HFF-Myc (cell line): ENCODE results near the gene MPP7.

Experiments used
- DNase-seq: peaks from one replicate; pipeline ENCODE4 v3.0.0-alpha.2; 2011; ENCODE audit warnings: low read depth; ENCODE audit errors: extremely low read depth
- H3K4me3 ChIP-seq: replicated peaks from 2 replicates; pipeline ENCODE4 v1.5.1; 2011; ENCODE audit warnings: low read depth, mild to moderate bottlenecking, control low read depth, low read length
- CTCF ChIP-seq: IDR thresholded peaks from 2 replicates; pipeline ENCODE4 v1.5.1; 2012; ENCODE audit warnings: mild to moderate bottlenecking, low read depth, low read length, control low read depth; ENCODE audit errors: missing control alignments

MPP7 gene

DNA sequence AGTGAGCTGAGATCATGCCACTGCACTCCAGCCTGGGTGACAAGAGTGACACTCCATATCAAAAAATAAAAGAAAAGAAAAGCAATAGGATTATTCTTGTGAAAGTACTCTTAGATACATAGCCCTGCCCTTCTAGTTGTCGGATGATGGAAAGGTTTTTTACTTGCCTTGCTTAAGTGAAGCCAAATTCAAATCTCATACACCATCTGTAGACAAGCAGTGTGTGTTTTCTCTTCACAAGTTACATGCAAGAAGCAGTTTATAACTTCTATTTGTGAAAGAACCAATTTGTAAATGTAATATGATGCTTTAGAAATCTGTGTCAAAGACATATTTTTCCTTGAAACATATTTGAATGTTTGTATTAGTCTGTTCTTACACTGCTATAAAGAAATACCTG is 15.8 kb upstream of the MPP7 start:
- H3K4me3 ChIP-seq, result no peak overlapping the region
- no peak for DNase-seq
- no peak for TF ChIP-seq CTCF

GRCh38 chr10:28317760-28318159 is 14.9 kb upstream of the MPP7 start:
- no peak overlapping the region for H3K4me3 ChIP-seq
- no peak for TF ChIP-seq CTCF
- DNase-seq, result no peak

- DNase-seq, result no peak
- TF ChIP-seq CTCF, result no peak
- H3K4me3 ChIP-seq, result no peak overlapping the region
These were observed 13.8 kb upstream of the MPP7 start for GRCh38 chr10:28316696-28317095.

GRCh38 chr10:28315140-28315539 is 12.3 kb upstream of the MPP7 start:
- no peak for TF ChIP-seq CTCF
- no peak for DNase-seq
- H3K4me3 ChIP-seq, result no peak overlapping the region

GRCh38 chr10:28314211-28314610 is 11.3 kb upstream of the MPP7 start:
- no peak for DNase-seq
- no peak for TF ChIP-seq CTCF
- no peak overlapping the region for H3K4me3 ChIP-seq

DNA sequence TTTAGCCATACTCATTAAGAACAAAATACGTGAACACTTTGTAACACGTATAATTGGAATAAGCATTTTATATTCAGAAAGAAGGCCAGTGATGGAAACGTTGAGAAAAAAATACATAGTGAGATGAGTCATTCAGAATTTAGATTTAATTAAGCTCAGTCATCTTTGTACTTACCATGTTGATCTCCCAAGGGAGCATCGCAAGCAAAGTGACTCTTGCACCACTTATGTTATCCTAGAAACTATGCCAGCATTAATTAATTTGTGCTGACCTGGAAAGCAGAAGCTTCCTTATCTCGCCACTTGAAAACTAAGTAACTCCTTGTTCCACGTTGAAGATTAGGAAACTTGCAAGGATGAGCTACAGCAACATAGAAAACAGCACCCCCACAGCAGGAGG is 9.7 kb upstream of the MPP7 start:
- H3K4me3 ChIP-seq, result no peak overlapping the region
- no peak for DNase-seq
- no peak for TF ChIP-seq CTCF

DNA sequence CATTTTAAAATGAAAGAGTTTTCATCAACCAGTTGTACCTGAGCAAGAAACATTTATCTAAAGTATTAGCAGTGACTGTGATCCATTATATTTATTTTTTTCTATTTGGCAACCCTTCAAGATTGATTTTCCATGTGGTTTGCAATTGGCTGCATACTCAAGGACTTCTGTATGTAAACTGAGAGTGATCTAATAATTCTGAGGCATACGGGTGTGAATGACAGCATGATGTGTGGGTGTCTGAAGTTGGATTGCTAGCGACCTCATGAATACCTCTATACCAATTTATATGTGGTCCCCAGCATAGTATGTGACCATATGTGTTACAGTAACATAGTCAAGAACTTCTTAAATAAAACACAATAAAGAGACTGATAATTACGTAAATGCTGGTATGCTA is 8.2 kb upstream of the MPP7 start:
- H3K4me3 ChIP-seq, result no peak overlapping the region
- no peak for TF ChIP-seq CTCF
- no peak for DNase-seq
